Measurements from ENCODE around the gene ERGIC3.
"Not testable (repeated sequence)": the region's sequence is repeated elsewhere in the genome, so short reads cannot be mapped to it uniquely, and the experiment has no call there.

Gene ERGIC3

GRCh38 chr20:35541783-35542662, at the start of gene ERGIC3:
ERGIC3 (plus strand) TSS chr20:35542078; CDS start chr20:35542098, 20 bp downstream.
- DNase-seq (ENCODE audit: low spot score) = peak; percentile 96

GRCh38 chr20:35492352-35492751, 49.5 kb upstream of the ERGIC3 start:
- no peak for DNase-seq (ENCODE audit: low spot score)

- no peak for DNase-seq (ENCODE audit: low spot score)
Observed at GRCh38 chr20:35496481-35496880, 45.4 kb upstream of the ERGIC3 start.

GRCh38 chr20:35497320-35497719, 44.6 kb upstream of the ERGIC3 start:
- DNase-seq (ENCODE audit: low spot score) = no peak

- no peak for DNase-seq (ENCODE audit: low spot score)
Observed at GRCh38 chr20:35497780-35498189, 44.1 kb upstream of the ERGIC3 start.

- DNase-seq (ENCODE audit: low spot score) = no peak
Observed at GRCh38 chr20:35499271-35499670, 42.6 kb upstream of the ERGIC3 start.

- no peak for DNase-seq (ENCODE audit: low spot score)
Observed at GRCh38 chr20:35502352-35502751, 39.5 kb upstream of the ERGIC3 start.

- no peak for DNase-seq (ENCODE audit: low spot score)
Observed at GRCh38 chr20:35503281-35503680, 38.6 kb upstream of the ERGIC3 start.

- no peak for DNase-seq (ENCODE audit: low spot score)
Observed at GRCh38 chr20:35503841-35504561, 37.9 kb upstream of the ERGIC3 start.

- no peak for DNase-seq (ENCODE audit: low spot score)
Observed at GRCh38 chr20:35504751-35505150, 37.1 kb upstream of the ERGIC3 start.

GRCh38 chr20:35506179-35506578, 35.7 kb upstream of the ERGIC3 start:
- no peak for DNase-seq (ENCODE audit: low spot score)

GRCh38 chr20:35506872-35507638, 34.8 kb upstream of the ERGIC3 start:
- DNase-seq (ENCODE audit: low spot score) = no peak

GRCh38 chr20:35508493-35509218, 33.2 kb upstream of the ERGIC3 start:
- no peak for DNase-seq (ENCODE audit: low spot score)

- no peak for DNase-seq (ENCODE audit: low spot score)
Observed at GRCh38 chr20:35510951-35511735, 30.7 kb upstream of the ERGIC3 start.

GRCh38 chr20:35511814-35512420, 30.0 kb upstream of the ERGIC3 start:
- DNase-seq (ENCODE audit: low spot score) = no peak

GRCh38 chr20:35514371-35514932, 27.4 kb upstream of the ERGIC3 start:
- no peak for DNase-seq (ENCODE audit: low spot score)

- DNase-seq (ENCODE audit: low spot score) = no peak
Observed at GRCh38 chr20:35515341-35515740, 26.5 kb upstream of the ERGIC3 start.

- DNase-seq (ENCODE audit: low spot score) = no peak
Observed at GRCh38 chr20:35515949-35516645, 25.8 kb upstream of the ERGIC3 start.

- DNase-seq (ENCODE audit: low spot score) = no peak
Observed at GRCh38 chr20:35517125-35517524, 24.8 kb upstream of the ERGIC3 start.

- DNase-seq (ENCODE audit: low spot score) = not testable (repeated sequence)
Observed at GRCh38 chr20:35517767-35518166, 24.1 kb upstream of the ERGIC3 start.

Measured in CD4-positive, alpha-beta T cell treated with Interleukin-6 at 100 ng/mL for 8 hours (primary cell).